ENCODE measurements around the gene ZBTB18.

Gene ZBTB18

GRCh38 chr1:244057474-244058385 lies 6.6 kb downstream of the ZBTB18 start:
- H3K4me3 ChIP-seq (ENCODE audit: insufficient read depth, low read length, poor library complexity, severe bottlenecking): no peak overlapping the region
- no peaks in the 10 kb centered on the region for H3K9me2 ChIP-seq (replicated peaks; ENCODE audit: insufficient read depth, low read length)
- no peaks in the 10 kb centered on the region for H3F3A ChIP-seq (ENCODE audit: insufficient read depth)
- no peak overlapping the region for H3K4me2 ChIP-seq (ENCODE audit: low read depth, low read length, poor library complexity, severe bottlenecking)
- no peaks in the 10 kb centered on the region for H3K27me3 ChIP-seq (ENCODE audit: low read length)
- 0 out of 2 replicates have a peak, but pooled peaks cover 6% of the 10 kb centered on the region for H3K36me3 ChIP-seq (ENCODE audit: low read length)
- TF ChIP-seq CTCF (IDR thresholded peaks at IDR 0.05; ENCODE audit: insufficient read depth, low read length, poor library complexity, severe bottlenecking): no peak
- TF ChIP-seq EZH2phosphoT487 (conservative IDR thresholded peaks at IDR 0.05; ENCODE audit: low read length): no peak
- H3K9ac ChIP-seq (ENCODE audit: low read length): no peak overlapping the region
- H3K27ac ChIP-seq (ENCODE audit: low read depth, low read length): no peak overlapping the region
- H2AFZ ChIP-seq (ENCODE audit: low read depth, low read length, severe bottlenecking): no peak overlapping the region
- H4K20me1 ChIP-seq (ENCODE audit: low read depth, low read length): peaks cover 13% of the 10 kb centered on the region
- H3K9me3 ChIP-seq (ENCODE audit: insufficient read depth, low read length): no peaks in the 10 kb centered on the region
- H3K79me2 ChIP-seq (ENCODE audit: insufficient read depth, low read length): no peaks in the 10 kb centered on the region

GRCh38 chr1:244060117-244060516 lies 9.0 kb downstream of the ZBTB18 start:
- Histone ChIP-seq H3F3A (ENCODE audit: insufficient read depth) (no peaks in the 10 kb centered on the region), H3K9me3 (ENCODE audit: insufficient read depth, low read length) (no peaks in the 10 kb centered on the region), H3K27me3 (ENCODE audit: low read length) (no peaks in the 10 kb centered on the region)

GRCh38 chr1:244060686-244061085 lies 9.6 kb downstream of the ZBTB18 start:
- H3K9ac ChIP-seq (ENCODE audit: low read length): no peak overlapping the region
- peaks cover 3% of the 10 kb centered on the region for H4K20me1 ChIP-seq (ENCODE audit: low read depth, low read length)
- H3K27me3 ChIP-seq (ENCODE audit: low read length): no peaks in the 10 kb centered on the region
- no peak overlapping the region for H3K27ac ChIP-seq (ENCODE audit: low read depth, low read length)
- no peaks in the 10 kb centered on the region for H3K9me3 ChIP-seq (ENCODE audit: insufficient read depth, low read length)
- no peak overlapping the region for H3K4me2 ChIP-seq (ENCODE audit: low read depth, low read length, poor library complexity, severe bottlenecking)
- no peak overlapping the region for H3K4me3 ChIP-seq (ENCODE audit: insufficient read depth, low read length, poor library complexity, severe bottlenecking)
- 0 out of 2 replicates have a peak, but pooled peaks cover 2% of the 10 kb centered on the region for H3K36me3 ChIP-seq (ENCODE audit: low read length)
- no peaks in the 10 kb centered on the region for H3F3A ChIP-seq (ENCODE audit: insufficient read depth)
- no peak overlapping the region for H2AFZ ChIP-seq (ENCODE audit: low read depth, low read length, severe bottlenecking)
- no peak for TF ChIP-seq EZH2phosphoT487 (conservative IDR thresholded peaks at IDR 0.05; ENCODE audit: low read length)
- no peak for TF ChIP-seq CTCF (IDR thresholded peaks at IDR 0.05; ENCODE audit: insufficient read depth, low read length, poor library complexity, severe bottlenecking)
- H3K79me2 ChIP-seq (ENCODE audit: insufficient read depth, low read length): no peaks in the 10 kb centered on the region
- no peaks in the 10 kb centered on the region for H3K9me2 ChIP-seq (replicated peaks; ENCODE audit: insufficient read depth, low read length)

More at GRCh38 chr1:244060117-244060516, 9.0 kb downstream of the ZBTB18 start:
- Histone ChIP-seq H3K9ac (ENCODE audit: low read length) (no peak overlapping the region), H2AFZ (ENCODE audit: low read depth, low read length, severe bottlenecking) (no peak overlapping the region), H3K9me2 (replicated peaks; ENCODE audit: insufficient read depth, low read length) (no peaks in the 10 kb centered on the region), H3K4me2 (ENCODE audit: low read depth, low read length, poor library complexity, severe bottlenecking) (no peak overlapping the region), H3K27ac (ENCODE audit: low read depth, low read length) (no peak overlapping the region), H3K36me3 (ENCODE audit: low read length) (0 out of 2 replicates have a peak, but pooled peaks cover 6% of the 10 kb centered on the region), H3K79me2 (ENCODE audit: insufficient read depth, low read length) (no peaks in the 10 kb centered on the region), H3K4me3 (ENCODE audit: insufficient read depth, low read length, poor library complexity, severe bottlenecking) (no peak overlapping the region), H4K20me1 (ENCODE audit: low read depth, low read length) (peaks cover 7% of the 10 kb centered on the region)
- no peak for TF ChIP-seq CTCF (IDR thresholded peaks at IDR 0.05; ENCODE audit: insufficient read depth, low read length, poor library complexity, severe bottlenecking)
- TF ChIP-seq EZH2phosphoT487 (conservative IDR thresholded peaks at IDR 0.05; ENCODE audit: low read length): no peak
